ENCODE measurements around the gene CAMTA1. TPM values are rescaled to one million over a fixed set of nuclear protein-coding genes. Genes with fewer than 3 reads are reported as not detected.
"Not testable (repeated sequence)": the region's sequence is repeated elsewhere in the genome, so short reads cannot be mapped to it uniquely, and the experiment has no call there.

Gene CAMTA1
- total RNA-seq, 1 experiment from 2014 or later: 105 TPM

DNA sequence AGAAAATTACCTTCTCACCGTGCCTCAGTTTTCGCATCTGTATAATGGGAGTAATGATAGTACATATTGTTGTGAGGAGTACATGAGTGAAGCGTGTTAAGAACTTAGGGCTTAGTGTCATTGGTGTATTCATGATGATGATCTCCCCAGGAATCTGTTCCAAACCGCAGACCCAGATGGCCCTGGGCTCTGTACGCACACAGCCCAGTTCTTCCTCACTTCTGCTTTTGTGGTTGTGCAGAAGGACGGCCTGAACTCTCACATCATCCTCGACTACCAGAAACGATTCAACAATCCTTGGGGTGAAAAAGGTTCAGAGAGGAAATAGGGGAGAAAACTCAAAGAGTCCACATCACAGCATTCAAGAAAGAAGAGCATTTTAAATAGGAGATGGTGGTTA lies 323.0 kb downstream of the CAMTA1 start:
- DNase-seq (ENCODE audit: low read depth): peak; percentile 27

DNA sequence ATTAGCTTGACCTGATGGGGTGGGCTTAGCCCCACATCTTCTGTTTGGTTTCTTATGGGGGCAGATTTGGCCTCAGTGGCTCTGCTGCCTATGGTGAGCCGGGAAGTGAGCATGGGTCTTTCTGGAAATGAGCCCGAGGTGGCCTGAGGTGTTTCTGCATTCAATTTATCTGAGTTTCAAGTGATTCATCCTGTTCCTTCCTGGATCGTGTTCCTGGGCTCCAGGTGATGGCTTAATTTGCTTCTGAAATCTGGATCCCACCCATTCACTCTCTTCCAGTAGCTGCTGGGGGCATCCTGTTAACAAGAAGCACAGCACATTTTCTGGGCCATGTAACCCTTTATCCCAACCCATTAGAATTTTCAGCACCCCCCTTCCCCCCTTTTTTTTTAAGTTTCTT lies 324.6 kb downstream of the CAMTA1 start:
- DNase-seq (ENCODE audit: low read depth): peak; percentile 37

DNA sequence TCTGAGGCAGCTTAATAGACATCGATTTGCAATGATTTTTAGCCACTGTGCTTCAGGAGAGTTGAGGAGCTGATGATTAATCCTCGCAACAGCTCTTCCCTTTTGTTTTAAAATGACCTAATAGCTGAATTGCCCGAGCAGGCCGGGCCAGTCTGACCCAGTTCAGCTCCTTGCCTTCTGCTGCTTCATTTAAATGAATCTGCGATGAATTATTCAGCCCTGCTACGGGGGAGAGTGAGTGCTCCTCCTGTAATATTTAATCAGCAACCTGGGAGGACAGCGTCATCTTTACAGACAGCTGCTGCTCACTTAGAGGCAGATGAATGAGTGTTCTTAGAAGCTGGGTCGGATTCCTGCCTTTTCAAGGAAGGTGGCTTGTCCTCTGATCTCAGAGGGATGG lies 325.1 kb downstream of the CAMTA1 start:
- DNase-seq (ENCODE audit: low read depth): peak; percentile 34

DNA sequence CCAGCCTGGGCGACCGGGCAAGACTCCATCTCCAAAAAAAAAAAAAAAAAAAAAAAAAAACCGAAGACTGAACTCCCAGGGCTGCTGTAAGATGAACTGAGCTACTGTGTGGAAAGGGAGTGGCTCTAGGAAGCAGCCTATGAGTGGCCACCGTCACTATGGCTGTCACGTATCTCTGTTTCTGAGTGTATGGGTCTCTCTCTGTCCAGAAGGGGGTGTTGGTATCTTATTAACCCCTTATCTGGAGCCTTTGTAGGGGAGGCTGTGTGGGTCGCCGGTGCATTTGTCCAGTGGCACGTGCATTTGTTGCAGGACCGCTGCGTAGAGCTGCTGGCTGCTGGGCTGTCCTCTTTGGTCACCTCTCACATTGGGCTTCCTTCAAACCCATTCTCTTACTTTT lies 326.6 kb downstream of the CAMTA1 start:
- no peak for DNase-seq (ENCODE audit: low read depth)

DNA sequence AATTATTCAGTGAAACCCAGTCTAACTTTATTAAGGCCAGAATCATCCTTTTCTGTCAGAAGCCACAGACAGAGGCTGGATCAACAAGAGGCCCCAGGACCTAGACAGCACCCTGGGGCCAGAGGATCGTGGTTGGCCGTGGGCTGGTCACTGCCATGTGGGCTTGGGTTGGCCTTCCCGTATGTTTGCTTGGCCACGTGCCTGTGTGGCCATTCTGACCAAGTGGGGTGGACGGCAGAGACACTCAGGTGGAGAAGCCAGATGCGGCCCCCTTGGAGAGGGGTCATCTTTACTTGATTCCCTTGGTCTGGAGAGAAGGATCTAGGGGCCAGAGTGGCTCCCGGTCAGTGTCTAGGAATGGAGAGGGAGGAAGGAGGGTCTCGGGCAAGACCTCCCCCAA lies 327.9 kb downstream of the CAMTA1 start:
- no peak for DNase-seq (ENCODE audit: low read depth)

DNA sequence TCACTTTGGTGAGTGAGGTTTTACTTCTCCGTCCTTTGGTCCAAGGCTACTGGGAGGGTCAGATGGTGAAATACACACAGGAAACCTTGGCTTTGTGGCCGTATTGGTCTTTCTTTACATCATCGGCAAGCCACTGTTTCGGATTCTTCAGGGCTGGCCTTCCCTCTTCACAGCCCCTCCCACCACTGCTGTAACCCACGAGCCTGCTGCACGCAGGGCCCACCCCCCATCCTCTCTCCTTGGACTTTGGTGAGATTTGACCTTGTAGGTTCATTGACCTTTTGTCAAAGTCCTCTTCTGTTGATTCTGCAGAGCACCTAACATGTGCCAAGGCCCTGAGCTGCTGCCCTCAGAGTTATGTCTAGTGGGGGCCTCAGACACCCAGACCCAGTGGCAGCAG lies 328.6 kb downstream of the CAMTA1 start:
- DNase-seq (ENCODE audit: low read depth): no peak

DNA sequence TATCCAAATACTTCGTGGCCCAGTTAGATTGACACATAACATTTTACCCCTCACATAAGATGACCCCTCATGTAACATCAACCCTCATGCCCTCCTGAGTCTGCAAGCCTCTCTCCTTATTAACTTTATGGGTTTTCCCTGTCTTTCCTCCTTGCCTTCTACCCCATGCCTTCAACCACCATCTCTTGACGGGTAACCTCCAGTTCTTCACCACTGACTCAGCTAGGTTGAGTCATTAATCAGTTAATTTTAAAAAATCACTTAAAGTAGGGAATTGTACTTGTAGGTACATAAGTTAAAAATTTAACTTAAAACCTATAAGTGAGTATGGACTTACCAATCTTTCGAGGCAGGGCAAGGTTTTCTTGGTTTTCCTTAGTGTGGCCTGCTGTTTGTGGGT lies 330.7 kb downstream of the CAMTA1 start:
- no peak for DNase-seq (ENCODE audit: low read depth)

DNA sequence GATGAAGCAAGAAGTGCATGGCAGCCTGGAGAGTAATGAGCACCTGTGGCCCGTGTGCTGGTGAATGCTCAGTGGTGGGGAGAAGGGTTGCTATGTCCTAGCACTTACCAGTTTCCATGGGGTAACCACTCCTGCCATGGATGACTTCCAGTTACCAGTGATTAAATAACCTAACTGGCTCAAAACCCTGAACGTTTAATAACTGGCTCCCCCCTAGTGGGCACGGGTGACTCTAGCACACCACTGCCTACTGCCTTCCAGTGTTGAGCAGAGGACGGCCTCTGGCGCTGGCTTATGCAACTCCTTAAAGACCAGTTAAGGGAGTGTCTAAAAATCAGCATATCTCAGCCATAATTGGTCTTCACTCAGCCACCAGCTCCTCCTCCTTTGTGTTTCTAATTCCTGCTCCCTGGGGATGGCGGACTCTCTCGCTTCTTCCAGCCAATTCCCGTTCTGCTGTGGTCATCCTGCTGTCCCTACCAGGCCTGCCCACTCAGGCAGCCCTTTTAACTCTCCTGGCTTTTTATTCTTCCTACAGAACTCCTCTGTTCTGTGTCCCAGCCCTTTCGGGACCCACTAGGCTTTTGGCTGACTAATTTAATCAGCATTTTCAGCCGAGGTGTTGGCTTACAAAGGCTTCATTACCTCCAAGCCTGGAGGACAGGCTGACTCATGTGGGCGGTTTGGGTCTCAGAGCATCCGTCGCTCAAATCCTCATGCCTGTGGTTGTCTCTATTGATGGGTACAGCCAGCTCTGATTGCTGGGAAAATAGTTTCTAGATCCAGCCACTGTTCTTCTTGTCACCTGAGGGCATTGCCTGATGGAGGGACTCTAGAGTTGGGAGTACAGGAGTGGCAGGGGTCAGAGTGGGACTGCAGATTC lies 332.4 kb downstream of the CAMTA1 start:
- DNase-seq (ENCODE audit: low read depth): peak; percentile 95

DNA sequence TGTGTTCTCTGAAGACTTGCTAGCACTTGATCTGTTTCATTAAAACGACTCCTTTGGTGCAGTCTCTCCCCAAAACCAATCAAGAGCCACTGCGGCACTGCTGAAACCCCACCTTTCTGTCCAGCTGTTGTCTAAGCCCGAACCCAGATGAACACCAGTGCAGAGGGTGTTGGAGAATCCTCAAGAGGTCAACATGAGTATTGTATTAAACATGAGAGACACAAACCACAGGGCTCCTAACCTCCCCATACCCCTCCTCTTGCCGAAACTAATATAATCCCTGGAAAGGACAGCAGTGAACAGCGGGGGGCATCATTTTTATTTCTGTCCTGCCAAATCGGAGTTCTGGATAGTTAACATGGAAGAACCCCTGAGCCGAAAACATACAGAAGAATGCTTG lies 333.9 kb downstream of the CAMTA1 start:
- no peak for DNase-seq (ENCODE audit: low read depth)

DNA sequence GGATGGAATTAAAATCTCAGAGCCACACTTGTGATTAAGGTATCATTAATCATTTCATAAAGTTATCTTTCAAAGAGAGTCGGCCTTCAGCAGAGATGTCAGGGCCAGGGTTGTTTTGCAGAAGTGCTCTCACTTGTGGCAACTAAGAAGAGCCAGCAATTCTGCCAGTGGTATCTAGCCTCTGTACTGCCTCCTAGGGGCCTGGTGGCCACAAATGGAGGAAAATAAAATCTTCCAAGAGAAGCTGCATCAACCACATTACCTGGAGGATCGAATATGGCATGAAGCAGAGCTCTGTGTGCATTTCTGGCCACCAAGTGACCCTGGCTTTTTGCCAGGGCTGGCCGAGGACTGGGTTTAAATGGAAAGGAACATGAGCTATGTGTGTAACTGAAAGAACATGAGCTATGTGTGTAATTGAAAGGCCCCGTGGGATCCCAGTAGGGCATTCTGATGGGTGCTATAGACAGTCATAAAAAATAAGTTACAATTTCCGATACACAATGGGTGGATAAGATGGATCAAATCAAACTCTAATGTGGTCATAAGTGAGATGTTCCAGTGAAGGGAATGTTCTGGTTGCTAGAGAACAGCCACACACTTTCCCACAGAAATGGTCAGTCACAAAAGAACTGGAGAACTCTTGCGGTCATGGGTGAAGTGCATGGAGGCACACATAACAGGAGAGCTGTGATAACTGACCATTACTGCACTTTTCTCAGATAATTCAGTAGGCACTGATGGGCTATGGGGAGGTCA lies 335.8 kb downstream of the CAMTA1 start:
- DNase-seq (ENCODE audit: low read depth): no peak

DNA sequence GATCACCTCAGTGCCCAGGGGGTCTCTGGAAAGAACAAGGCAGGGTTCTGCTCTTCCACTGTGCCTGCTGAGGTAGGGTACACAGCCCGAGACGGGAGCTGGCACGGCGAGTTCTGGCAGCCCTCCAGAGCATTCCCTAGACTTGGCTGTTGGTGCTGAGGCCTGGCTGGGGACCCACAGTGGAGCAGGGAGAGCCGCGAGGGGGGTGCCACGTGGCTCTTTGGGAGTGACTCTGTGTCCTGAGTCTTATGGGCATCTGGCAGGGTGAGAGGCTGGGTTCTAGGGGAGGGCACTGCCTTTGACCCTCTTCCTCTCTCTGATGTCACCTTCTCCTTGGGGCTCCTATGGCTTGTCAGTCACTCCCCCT lies 336.4 kb downstream of the CAMTA1 start:
- no peak for DNase-seq (ENCODE audit: low read depth)

DNA sequence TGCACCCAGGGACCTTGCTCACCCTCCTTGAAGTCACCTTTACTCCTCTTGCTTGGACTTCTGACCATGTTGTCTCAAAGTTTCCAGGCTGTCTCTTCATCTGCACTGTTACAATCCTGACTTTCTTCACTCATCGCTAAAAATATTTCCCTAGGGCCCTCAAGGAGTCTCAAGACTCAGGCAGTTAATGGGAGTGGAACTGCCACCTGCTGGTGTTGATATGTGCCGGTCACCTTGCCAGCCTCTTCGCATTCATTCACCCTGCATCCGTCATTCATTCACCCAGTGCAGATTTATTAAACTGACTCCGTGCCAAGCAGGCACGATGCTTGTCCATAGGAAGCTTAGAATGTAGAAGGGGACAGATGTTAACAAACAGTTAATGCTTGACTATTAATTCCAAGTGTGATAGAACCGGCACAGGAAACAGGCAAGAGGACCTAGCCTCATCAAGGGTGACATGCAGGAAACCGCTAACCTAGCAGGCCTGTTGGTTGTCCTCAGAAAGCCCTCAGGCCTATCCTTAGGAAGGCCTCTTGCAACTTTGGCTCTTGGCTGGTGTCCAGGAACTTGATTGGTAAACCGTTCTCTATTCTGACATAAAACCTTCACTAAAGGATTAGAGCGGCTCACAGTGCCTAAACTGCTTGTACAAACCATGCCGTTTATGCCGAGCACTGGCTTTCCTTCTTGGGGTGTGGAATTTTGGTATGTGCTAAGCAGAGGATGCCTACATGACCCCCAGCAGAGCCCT lies 342.2 kb downstream of the CAMTA1 start:
- DNase-seq (ENCODE audit: low read depth): no peak

DNA sequence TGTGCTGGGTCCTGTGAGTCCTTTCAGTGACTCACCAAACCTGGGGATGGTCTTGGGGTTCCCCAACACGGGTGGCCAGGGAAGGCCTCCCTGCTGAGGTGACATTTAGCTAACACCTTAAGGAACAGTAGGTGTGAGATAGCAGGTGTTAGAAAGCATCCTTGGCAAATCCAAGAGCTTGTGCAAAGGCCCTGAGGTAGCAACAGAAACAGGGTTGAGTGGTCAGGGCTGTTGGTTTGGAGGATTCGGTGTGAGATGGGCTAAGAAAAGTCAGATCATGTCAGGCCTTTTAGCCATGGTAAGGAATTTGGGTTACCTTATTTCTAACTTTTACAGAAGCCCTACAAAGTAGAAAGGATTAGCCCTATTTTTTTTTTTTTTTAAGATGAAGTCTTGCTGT lies 343.0 kb downstream of the CAMTA1 start:
- DNase-seq (ENCODE audit: low read depth): no peak

DNA sequence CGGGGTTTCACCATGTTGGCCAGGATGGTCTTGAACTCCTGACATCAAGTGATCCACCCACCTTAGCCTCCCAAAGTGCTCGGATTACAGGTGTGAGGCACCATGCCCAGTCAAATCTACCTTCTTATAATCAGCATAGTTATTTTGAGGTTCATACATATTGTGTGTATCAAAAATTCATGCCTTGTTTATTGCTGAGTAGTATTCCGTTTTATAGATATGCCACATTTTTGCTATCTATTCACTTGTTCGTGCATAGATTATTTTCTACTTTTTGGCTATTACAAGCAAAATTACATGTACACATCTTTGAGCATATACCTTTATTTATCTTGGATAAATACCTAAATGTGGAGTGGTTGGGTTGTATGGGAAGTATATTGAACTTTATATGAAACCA lies 344.9 kb downstream of the CAMTA1 start:
- DNase-seq (ENCODE audit: low read depth): no peak

DNA sequence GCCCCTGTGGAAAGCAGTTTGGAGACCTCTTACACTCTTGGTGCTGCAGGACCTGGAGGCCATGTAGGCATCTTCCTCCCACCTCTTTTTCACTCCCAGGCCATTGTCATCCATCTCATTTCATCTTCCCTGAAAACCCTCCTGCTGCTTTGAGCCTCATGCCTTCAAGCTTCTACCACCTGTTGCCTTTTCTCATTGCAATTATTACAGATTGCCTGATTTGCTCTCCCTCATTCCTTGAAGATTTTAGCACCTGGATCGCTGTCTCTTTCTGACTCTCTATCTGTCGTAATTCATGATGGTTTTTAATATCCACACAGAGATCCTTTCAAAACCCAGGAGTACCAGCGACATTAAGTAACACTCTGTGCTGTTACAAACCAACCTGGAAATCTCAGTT lies 350.2 kb downstream of the CAMTA1 start:
- no peak for DNase-seq (ENCODE audit: low read depth)

DNA sequence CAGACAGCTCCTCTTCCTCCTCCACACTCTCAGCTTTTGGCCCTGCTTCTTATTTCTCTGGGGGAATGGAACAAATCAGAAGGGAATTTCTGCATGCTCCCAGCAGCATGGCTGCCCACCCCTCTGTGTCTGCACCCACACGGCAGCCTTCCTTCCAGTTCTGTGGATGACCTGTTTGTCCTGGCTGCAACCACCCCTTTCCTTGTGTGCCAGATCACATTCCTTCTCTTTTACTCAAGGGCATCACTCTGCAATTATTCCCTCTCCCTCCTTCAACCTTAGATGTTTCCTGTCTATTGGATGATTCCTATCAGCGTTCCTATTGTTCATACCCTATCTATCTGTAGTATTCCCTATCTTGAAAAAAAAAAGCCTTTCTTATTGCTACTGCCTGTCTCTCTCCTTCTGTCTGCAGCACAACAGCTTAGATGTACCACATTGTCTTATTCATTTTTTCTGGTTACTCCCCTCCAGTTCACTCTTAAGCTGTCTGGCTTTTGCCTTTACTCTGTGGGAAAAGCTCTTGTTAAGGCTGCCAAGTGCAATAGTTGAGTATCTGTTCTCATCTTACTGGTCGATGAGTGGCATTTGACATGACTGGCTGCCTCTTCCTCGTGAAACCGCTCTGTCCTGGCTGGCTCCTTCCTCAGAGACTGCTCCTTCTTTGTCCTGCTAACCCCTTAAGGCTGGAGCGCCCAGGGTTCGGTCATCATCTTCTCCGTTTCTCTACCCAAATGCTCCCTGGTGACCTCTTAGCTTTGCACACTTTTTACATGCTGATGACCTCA lies 351.1 kb downstream of the CAMTA1 start:
- DNase-seq (ENCODE audit: low read depth): no peak

DNA sequence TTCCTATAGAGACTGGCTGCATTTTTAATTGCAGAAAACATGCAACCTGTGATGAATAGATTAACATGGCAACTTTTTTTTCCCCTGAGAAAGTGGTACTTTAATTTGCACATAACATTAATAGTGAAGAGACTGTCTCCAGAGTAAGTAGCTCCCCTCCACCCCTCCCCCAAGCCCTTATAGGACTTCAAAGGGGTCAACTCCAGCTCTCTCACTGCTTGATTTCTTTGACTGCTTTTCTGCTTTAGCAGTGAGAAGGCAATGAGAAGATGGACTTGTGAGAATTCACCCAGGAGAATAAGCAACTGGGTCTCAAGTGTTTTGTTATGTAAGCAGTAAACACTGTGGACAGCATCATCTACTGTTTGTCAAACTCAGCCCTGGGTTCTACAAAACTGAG lies 355.0 kb downstream of the CAMTA1 start:
- no peak for DNase-seq (ENCODE audit: low read depth)

DNA sequence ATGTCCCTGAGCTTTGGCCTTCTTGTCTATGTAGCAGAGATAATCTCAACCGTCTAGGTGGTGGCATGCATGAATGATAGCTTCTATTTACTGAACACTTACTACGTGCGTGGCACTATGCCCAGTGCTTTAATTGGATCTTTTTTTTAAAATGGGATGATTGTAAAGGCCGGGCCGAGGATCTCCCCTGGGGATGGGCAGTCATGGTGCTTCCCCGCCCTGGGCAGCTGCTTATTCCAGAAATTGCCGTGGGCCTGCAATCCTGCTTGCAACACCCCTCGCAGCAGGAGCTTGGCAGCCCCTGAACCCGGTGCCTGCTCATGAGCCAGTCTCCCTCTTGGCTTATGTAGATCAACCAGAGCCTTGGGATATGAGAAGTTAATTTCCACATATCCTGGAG lies 360.7 kb downstream of the CAMTA1 start:
- no peak for DNase-seq (ENCODE audit: low read depth)

DNA sequence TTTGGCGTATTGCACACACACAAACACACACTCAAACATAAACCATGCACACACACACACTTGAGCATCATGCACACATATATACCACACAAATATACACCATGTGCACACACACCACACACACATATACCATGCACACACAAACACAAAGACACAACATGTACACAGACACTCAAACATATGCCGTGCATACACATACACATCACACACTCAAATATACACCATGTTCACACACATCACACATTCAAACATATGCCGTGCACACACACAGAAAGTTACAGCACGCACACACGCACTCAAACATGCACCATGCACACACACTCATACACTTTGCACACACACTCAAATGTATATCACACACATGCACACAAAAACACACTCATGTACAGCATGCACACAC lies 361.5 kb downstream of the CAMTA1 start:
- DNase-seq (ENCODE audit: low read depth): no peak

DNA sequence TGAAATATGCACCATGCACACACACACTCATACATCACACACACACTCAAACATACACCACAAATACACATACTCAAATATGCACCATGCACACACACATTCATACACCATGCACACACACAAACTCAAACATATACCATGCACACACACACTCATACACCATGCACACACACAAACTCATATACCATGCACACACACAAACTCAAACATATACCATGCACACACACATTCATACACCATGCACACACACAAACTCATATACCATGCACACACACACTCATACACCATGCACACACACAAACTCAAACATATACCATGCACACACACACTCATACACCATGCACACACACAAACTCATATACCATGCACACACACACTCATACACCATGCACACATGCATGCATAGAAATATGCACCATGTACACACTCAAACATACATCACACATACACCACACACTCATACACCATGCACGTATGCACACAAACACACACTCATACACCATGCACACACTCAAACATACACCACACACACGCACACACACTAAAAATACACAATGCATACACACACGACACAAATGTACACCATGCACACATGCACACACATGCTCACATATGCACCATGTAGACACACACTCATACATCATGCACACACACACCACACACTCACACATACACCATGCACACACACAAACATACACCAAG lies 362.5 kb downstream of the CAMTA1 start:
- not testable (repeated sequence) for DNase-seq (ENCODE audit: low read depth)
